Heart right ventricle (tissue), 16 donors: ENCODE data around the gene RFX1. TPM values are rescaled to one million over a fixed set of nuclear protein-coding genes. Genes with fewer than 3 reads are reported as not detected.

ENCODE experiments used
- ATAC-seq, 8 donors: fragments of 200-7000 bp; cut with Tn5 transposase; one replicate each; pipeline ENCODE4 v1.9.1; 2020; ENCODE audit warnings: mild to moderate bottlenecking in 8 of 8, moderate library complexity in 8 of 8, moderate number of reproducible peaks in 1 of 8
- DNase-seq, 2 donors: peaks; one replicate each; pipeline ENCODE4 v3.0.0-alpha.2; 2020
- H3K27ac ChIP-seq, 10 donors: fragments of 200-600 bp; sonication (generic) in 2 of 10; one replicate each; pipeline versions ENCODE4 v1.5.0 to v1.8.0; 2020 to 2022; ENCODE audit warnings: mild to moderate bottlenecking in 3 of 10
- H3K27me3 ChIP-seq, 7 donors: fragments of 200-600 bp; one replicate each; pipeline ENCODE4 v1.8.0; 2021 to 2022; ENCODE audit warnings: mild to moderate bottlenecking in 2 of 7
- H3K36me3 ChIP-seq, 9 donors: fragments of 200-600 bp; sonication (generic) in 1 of 9; one replicate each; pipeline versions ENCODE4 v1.5.0 to v1.8.0; 2020 to 2022; ENCODE audit warnings: mild to moderate bottlenecking in 2 of 9
- H3K4me1 ChIP-seq, 9 donors: fragments of 200-600 bp; sonication (generic) in 1 of 9; one replicate each; pipeline versions ENCODE4 v1.5.0 to v1.8.0; 2020 to 2022; ENCODE audit warnings: mild to moderate bottlenecking in 4 of 9
- H3K4me3 ChIP-seq, 10 donors: fragments of 200-600 bp; sonication (generic) in 2 of 10; one replicate each; pipeline versions ENCODE4 v1.5.0 to v1.8.0; 2020 to 2022; ENCODE audit warnings: mild to moderate bottlenecking in 7 of 10, moderate library complexity in 2 of 10
- H3K9me3 ChIP-seq, 11 donors: fragments of 200-600 bp in 10 of 11; sonication (generic) in 2 of 11; one replicate each; pipeline versions ENCODE4 v1.5.0 to v1.8.0; 2013 to 2022; ENCODE audit warnings: mild to moderate bottlenecking in 2 of 11, control low read depth in 1 of 11, moderate library complexity in 1 of 11
- CTCF ChIP-seq, 9 donors: fragments of 200-600 bp; sonication (generic) in 2 of 9; IDR thresholded peaks; one replicate each; pipeline versions ENCODE4 v1.5.0 to v1.8.0; 2021 to 2022; ENCODE audit warnings: antibody characterized with exemption in 9 of 9, mild to moderate bottlenecking in 5 of 9, moderate library complexity in 1 of 9
- WGBS, 2 donors: extraction: QIAGEN DNeasy Blood & Tissue Kit; methylation state at CpG; one replicate each; pipeline ENCODE4 v1.1.7; 2013; ENCODE audit warnings: inconsistent platforms in 1 of 2; 5-methylcytosine and 5-hydroxymethylcytosine counted together
- intact Hi-C, 10 donors: fragments of 100-400 bp; cut with DNase I; formaldehyde crosslinking; loops; one replicate each; pipeline versions ENCODE4 v1.11.1 to v1.14.2; 2022
- polyA plus RNA-seq, 2 donors: library from polyadenylated mRNA; stranded (reverse); fragments of 200-250 nt; gene quantifications; one replicate each; pipeline ENCODE4 v1.2.3, GENCODE V29; 2013
- total RNA-seq, 10 donors: library from RNA; stranded (reverse); fragmentation: NEBNext Ultra II Directional in 3 of 10; extraction: Animal tissue kit (Norgen Biotek cat#: 25700) in 3 of 10; gene quantifications; one replicate each; pipeline versions ENCODE4 v1.2.1 to v1.2.4, GENCODE V29; 2021 to 2023
- donor health status: Arrhythmogenic right ventricular cardiomyopathy.
- donor health status: ischemic (EF 13 %, LVEDD 7.1; RV severe dilation, severe dysfunction).
- donor health status: healthy with polysubstance abuse.
- donor health status: DM: no; HTN: yes; CAD: no.
- donor health status: DM: no; HTN: no; CAD: no.
- donor health status: ischemic (EF 25% LVEDD 6.9; RV normal size, moderate dysfunction).
- donor health status: ischemic (EF 25% LVEDD 5.7; RV mildly dilated, moderate dysfunction).
- donor health status: healthy.
- donor health status: DM: yes; HTN: yes; CAD: no.
- donor health status: Ischemic cardiomyopathy.
- donor health status: ischemic (EF 35%, LVEDD 5.7; RV mildly dilated, moderate dysfunction).
- donor health status: nonischemic (EF 11% LVEDD 7.7; RV severe dilation, severe dysfunction).
- donor health status: DM: yes; HTN: yes; CAD: no.
- donor health status: PGD.
- donor health status: ischemic (EF 29% LVEDD 5.4; RV normal size, mild dysfunction).
- donor health status: nonischemic (EF 23%, LVEDD 6.1; RV moderate dilation, normal function).

Gene RFX1
- total and polyA plus RNA-seq, 12 donors = 2.7 to 15.8 (median 11.8) TPM

GRCh38 chr19:13984875-13985741 lies 21.0 kb downstream of the RFX1 start:
- Histone ChIP-seq H3K27ac (peak overlapping the region in 6 of 10 donors; percentile 85 to 98 (median 92)), H3K36me3 (peaks cover 0 to 30% (median 0%) of the 10 kb centered on the region in 9 donors), H3K4me1 (peaks cover 6 to 42% (median 34%) of the 10 kb centered on the region in 9 donors), H3K4me3 (no peak overlapping the region), H3K27me3 (no peaks in the 10 kb centered on the region), H3K9me3 (no peaks in the 10 kb centered on the region)
- TF ChIP-seq CTCF (IDR thresholded peaks at IDR 0.05) = no peak
- ATAC-seq (no peak), DNase-seq (no peak)
- intact Hi-C loops = no loop called here
- 92% methylated on average over 25 of the region's 25 CpGs for WGBS, 2 donors

GRCh38 chr19:13984186-13984585 lies 21.9 kb downstream of the RFX1 start:
- Histone ChIP-seq H3K4me3 (no peak overlapping the region), H3K36me3 (peaks cover 0 to 24% (median 0%) of the 10 kb centered on the region in 9 donors), H3K4me1 (peaks cover 8 to 47% (median 39%) of the 10 kb centered on the region in 9 donors), H3K27me3 (no peaks in the 10 kb centered on the region), H3K27ac (no peak overlapping the region), H3K9me3 (no peaks in the 10 kb centered on the region)
- DNase-seq (no peak), ATAC-seq (no peak)
- 82 to 83% methylated on average over 15 of the region's 15 CpGs for WGBS, 2 donors
- intact Hi-C loops = no loop called here
- no peak for TF ChIP-seq CTCF (IDR thresholded peaks at IDR 0.05)

- 90 to 93% methylated on average over 21 of the region's 21 CpGs for WGBS, 2 donors
- peaks cover 0 to 24% (median 0%) of the 10 kb centered on the region in 9 donors for H3K36me3 ChIP-seq
- no peak for ATAC-seq
- TF ChIP-seq CTCF (IDR thresholded peaks at IDR 0.05) = no peak
- no peak for DNase-seq
- H3K4me3 ChIP-seq = no peak overlapping the region
- H3K27me3 ChIP-seq = no peaks in the 10 kb centered on the region
- H3K9me3 ChIP-seq = no peaks in the 10 kb centered on the region
- intact Hi-C loops = no loop called here
- H3K27ac ChIP-seq = no peak overlapping the region
- H3K4me1 ChIP-seq = peaks cover 10 to 54% (median 45%) of the 10 kb centered on the region in 9 donors
Observed at GRCh38 chr19:13983213-13983889, 22.8 kb downstream of the RFX1 start.

- Histone ChIP-seq H3K4me3 (no peak overlapping the region), H3K27me3 (no peaks in the 10 kb centered on the region), H3K9me3 (no peaks in the 10 kb centered on the region), H3K4me1 (peaks cover 10 to 56% (median 47%) of the 10 kb centered on the region in 9 donors), H3K36me3 (peaks cover 0 to 24% (median 0%) of the 10 kb centered on the region in 9 donors), H3K27ac (no peak overlapping the region)
- no peak for DNase-seq
- ATAC-seq = no peak
- intact Hi-C loops = no loop called here
- TF ChIP-seq CTCF (IDR thresholded peaks at IDR 0.05) = no peak
- WGBS, 2 donors = 98 to 99% methylated on average over 9 of the region's 9 CpGs
Observed at GRCh38 chr19:13982773-13983172, 23.3 kb downstream of the RFX1 start.
